GM18858 (cell line): ENCODE results near the gene MRTFB.
"Not testable (repeated sequence)": the region's sequence is repeated elsewhere in the genome, so short reads cannot be mapped to it uniquely, and the experiment has no call there.

Experiments used
- ATAC-seq: cut with Tn5 transposase; IDR thresholded peaks from one replicate; pipeline ENCODE4 v1.9.1; 2021; ENCODE audit not compliant: unreplicated experiment

MRTFB gene

DNA sequence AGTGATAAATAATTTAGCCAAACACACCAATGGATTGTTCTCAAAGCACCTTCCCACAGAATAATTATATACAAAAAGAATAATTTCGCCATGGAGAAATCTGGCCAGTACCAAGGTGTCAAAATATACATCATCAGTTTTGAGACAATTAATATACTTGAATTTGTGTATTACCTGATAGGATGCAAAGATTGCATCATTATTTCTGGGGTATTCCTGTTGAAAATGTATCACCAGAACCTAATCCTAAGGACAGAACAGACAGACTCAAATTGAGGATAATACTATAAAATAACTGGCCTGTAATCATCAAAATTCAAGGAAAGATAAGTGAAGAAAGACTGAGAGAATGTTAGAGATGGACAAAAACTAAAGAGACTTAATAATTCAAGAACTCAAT lies 111.9 kb downstream of the MRTFB start:
- ATAC-seq, result no peak

DNA sequence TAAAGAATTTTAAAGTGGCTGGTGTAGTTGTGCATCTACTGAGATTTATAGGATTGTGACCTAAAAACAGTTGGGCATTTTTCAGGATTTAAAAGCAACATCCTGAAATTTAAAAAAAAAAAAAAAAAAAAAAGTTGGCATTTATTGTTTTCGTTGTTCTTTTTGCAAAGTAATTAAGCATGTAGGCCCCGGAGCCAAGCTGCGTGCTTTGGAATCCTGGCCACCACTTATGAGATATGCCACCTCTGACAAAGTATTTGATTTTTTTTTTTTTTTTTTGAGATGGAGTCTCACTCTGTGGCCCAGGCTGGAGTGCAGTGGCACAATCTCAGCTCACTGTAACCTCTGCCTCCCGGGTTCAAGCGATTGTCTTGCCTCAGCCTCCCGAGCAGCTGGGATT lies 112.8 kb downstream of the MRTFB start:
- ATAC-seq, result not testable (repeated sequence)

DNA sequence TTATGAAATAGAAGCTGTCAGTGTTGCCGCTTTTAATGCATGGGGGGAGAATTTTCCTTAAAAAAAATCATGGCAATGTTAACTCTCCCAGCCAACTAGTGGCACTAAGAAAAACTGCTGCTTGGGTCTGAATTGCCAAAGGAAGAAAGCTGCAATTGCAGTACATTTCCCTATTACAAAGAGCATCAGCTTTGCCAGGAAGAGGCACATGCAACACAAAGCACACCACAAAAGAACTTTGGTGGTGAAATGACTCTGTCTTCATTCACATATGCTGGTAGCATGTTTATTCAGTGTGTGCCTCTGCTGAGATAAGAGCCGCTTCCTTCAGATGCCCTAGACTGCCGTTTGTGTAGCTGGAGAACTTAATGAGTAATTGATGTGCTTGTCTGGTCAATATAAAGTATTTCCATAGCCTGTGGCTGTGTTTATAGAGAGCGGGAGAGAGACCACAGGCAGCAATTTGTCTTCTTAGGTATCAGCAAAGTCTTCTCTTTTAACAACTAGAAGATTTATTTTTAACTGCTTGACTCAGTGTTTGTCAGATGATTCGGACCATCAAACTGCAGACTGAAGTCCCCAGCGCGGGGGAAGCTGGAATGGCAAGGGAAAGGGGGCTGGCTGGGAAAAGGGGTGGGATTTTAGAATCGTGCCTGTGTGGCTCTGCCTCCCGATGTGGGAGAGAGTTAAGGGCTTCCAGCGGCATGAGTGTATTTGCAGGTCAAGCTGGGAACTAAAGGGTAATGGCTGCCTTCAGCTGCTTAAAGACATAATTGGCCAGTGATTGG lies 115.1 kb downstream of the MRTFB start:
- no peak for ATAC-seq

DNA sequence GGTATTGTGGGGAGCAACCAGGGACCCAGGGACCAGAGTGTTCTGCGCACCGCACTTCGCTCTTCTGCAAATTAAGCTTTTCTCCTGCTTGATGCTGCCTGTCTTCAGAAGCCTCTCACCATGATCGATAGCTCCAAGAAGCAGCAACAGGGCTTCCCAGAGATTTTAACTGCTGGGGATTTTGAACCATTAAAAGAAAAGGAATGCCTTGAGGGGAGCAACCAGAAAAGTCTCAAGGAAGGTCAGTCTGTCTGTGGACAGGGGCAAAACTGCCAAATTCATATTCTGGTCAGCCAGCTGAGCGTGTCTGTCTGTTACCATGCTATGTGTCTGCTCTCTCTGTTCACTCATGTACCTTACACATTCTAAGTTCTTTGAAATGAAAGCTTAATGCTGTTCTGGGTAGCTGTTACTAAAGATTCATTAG lies 115.7 kb downstream of the MRTFB start:
- ATAC-seq, result no peak

DNA sequence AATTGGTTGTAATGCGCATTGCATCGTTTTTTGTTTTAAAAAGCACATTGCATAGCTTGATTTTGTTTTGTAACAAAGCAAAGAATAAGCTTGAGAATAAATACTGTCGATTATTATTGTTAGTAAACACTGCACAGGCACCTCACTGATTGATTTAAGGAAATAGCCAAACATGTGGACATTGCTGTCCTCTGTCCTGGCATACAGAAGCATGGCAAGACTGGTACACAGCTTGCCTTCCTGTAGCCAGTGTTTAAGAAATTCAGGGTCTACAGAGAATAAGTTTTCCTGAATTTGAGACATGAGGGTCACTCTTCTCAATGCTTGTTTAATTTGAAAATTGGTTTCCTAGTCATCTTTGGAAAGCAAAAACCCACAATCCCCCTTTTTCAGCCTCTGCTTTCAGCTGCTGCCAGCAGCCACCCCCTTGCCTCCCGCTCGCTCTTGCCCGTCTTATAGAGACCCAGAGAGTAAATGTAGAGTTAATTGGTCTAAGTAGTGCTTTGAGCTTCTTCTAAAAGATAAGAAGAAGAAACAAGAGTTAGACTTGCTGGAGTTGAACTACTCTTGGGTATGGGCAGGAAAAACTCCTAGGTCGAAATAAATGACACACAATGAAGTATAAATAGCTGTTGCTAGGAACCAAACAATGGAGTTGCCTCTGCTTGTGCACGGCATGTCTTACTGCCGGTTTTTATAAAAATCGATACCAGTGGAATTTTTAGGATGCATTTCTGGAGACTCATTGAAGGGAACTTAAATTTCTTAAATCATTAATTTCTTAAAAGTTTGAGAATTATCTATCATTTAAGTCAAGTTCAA lies 116.6 kb downstream of the MRTFB start:
- no peak for ATAC-seq

DNA sequence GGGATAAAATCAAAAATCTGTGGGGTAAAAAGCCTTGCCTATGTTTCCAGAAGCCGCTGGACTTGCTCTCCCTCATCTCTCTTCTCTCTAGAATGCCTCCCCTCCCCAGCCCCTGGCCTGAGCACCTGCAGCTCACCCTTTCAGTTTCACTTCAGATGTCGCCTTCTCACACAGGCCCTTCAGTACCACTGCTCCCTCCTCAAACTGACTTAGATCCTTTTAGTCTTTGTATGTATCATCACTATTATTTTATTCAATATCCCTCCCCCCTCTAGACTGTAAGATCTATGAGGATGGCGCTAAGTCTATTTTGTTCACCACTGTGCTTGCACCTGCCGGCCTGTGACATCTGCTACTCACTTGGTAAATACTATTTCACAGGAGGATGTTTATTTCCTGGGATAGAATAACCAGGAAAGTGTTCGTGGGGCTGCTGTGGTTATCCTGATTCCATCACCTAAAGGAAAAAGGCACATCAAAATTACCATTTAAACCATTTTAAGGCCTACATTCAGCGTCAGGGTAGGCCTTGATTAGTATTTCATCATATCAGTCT lies 122.3 kb downstream of the MRTFB start:
- peak; percentile 83 for ATAC-seq

DNA sequence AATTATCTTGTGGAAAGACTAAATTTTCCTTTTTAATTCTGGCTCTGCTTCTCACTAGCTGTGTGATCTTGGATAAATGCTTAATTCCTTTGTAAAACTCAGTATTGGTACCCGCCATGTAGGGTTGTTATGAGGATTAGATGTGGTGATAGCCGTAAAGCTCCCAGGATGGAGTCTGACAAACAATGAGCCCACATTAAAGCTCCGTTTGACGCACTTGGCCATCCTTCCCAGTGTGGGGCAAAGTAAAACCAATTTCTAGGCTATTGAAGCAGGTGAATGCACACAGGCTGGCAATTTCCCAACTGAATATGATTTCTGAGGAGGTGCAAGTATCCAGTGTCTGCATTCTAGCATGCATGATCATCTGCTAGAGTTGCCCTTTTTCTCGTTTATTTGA lies 123.6 kb downstream of the MRTFB start:
- no peak for ATAC-seq

DNA sequence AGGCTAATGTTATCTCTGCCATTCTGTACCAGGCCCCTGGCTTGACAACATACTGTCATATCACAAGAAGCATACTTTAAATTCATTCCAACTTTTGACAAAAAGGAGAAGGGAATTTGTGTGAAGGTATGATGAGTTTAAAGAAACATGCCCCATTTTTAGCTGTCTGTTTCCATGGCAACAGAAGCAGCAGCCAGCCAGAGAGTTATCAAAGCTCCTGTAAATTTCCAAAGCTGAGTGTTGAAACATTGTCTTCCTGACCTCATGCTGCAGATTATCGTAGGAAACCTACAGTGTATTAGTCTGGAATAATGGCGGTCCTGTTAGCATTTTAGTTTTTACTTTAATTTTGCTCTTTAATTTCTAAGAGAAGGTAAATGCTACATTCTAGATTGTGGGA lies 124.9 kb downstream of the MRTFB start:
- ATAC-seq, result no peak

DNA sequence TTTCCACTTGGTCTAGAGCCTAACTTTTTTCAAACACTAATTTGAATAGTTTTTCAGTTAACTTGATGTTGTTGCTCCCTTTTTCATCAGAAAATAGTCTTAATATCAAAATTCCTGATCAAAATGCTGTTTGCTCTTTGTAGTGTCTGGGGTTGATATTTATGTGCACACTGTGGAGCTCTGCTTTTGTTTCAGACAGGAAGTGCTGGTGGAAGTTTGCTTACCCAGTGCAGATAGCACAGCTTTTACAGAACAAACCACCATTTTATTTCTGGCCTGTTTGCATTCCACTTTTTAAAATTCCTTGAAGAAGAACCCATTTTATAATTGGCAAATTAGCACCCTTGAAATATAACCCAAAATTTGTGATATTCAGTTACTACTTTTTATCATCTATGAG lies 125.4 kb downstream of the MRTFB start:
- no peak for ATAC-seq

DNA sequence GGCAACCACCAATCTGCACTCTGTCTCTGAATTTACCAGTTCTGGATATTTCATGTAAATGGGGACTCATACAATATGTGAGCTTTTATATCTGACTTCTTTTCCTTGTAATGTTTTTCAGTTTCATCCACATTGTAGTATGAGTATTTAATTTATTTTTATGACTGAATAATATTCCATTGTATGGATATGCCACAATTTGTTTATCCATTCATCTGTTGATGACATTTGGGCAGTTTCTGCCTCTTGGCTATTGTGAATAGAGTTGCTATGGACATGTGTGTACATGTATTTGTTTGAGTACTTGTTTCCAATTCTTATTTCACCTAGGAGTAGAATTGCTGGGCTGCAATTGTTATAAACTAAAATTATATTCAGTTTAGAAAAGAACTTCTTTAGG lies 126.9 kb downstream of the MRTFB start:
- ATAC-seq, result no peak

DNA sequence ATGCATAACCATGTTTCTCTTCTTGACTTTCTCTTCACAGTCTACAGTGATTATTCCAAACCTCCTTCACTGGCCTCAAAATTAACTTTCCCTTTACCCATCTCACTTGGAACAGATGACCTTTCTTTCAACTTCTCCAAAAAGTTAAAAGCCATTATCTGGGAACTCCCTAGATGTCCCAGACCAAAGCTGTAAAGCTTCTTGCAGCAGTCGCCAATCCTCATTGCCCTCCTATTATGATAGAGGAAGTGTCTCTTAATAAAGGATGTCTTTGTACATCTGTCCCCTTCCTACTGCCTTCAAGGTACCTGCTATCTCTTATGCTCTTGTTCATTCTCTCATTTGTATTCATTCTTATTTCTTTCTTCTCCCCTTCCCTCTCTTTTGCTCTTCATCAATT lies 127.5 kb downstream of the MRTFB start:
- ATAC-seq, result no peak

DNA sequence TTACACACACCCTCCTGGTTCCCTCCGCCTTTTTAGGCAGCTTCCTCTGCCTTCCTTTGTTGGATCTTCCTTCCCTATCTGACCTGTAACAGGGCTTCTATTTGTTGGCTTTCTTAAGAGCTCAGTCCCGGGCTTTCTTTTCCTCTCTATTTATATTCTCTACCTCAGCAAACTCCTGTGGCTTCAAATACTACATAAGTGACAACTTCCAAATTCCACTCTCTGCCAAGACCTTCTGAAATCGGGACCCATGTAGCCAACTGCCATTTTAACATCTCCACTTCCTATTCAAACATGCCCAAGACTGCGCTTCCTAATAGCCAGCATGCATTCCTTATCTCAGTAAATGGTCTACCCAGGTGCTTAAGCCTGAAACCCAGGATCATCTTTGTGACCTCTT lies 128.1 kb downstream of the MRTFB start:
- ATAC-seq, result no peak

DNA sequence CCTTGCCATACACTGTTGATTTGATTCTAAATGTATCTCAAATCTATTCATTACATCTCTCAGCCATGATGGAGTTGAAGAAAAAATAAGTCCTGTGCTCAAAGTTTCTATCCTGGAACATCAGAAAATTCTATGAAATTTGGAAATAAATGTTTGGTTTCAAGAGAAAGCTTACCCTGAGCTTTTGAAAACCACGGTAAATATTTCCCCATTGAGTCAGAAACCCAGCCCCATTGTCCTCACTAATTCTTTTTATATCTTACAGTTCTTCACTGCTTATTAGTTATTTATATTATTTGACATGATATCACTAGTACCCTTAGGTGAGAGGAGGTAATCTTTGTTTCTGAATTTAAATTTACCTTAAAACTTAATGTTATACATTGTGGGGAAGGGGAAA lies 128.5 kb downstream of the MRTFB start:
- no peak for ATAC-seq

DNA sequence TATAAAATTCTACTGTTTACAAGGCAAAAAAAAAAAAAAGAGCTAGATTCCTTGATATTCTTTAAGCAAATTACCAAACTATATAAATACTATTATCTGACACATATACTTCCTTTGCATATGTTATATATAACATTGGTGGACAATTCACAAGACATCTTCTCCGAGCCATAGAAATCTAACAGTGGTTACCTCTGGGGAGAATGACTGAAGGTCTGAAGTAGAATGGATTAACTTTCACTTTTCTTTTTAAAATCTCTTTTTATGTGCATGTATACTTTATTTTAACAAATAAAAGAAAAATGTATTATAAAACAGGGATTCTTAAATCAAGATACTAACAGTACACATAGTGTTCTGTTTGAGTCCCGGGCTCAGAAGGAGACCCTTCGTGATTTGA lies 131.0 kb downstream of the MRTFB start:
- ATAC-seq, result no peak

DNA sequence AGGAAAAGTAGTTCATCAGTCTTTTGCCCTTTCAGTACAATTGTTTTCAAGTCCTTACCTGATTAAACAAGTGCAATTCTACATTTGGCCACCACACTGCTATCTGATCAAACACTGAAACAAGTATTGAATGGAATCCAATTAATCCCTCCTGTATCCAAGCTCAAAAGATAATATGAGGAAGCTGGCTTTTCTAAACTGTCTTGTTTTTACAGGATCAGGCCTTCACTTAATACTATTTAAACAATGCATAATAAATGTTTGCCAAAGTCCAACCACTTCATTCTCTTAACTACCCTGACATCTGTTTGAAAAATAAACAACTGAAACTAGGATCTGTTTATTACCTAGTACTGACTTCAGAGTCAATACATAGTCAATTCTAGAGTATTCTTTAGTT lies 131.6 kb downstream of the MRTFB start:
- ATAC-seq, result no peak

DNA sequence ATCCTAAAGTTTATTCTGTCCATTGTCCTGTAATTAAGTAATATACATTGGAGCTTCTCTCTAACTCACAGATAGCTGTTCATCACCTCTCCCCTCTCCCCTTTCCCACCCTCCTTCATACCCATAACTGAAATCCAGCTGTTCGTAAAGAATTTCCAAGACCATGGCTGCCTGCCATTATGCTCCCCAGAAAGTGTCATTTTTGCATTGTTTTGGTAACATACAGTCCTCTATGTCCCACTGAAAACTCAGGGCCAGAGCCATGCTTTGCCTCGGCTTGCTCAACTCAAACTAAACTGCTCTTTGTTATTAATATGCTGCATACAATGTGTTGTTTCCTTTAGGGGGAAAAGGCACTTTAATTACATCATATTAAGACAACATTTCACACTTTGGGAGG lies 132.0 kb downstream of the MRTFB start:
- no peak for ATAC-seq

DNA sequence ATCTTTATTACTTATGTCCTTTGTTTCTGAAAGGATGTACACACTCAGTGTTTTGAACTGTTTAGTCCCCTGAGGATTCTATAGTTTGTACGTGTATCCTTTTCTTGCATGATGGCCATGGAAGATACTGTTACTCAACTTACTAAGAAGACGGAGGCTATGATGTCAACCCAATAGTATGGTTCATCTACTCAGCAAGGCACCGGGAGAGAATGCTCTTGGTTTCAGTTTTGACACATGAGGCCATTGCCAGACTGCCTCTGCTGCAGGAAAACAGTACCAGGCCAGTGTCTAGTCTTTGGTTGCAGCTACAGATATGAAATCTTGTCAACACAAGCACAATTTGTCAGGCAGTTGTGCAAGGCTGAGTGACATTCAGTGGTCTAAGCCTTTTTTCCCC lies 134.5 kb downstream of the MRTFB start:
- ATAC-seq, result no peak

DNA sequence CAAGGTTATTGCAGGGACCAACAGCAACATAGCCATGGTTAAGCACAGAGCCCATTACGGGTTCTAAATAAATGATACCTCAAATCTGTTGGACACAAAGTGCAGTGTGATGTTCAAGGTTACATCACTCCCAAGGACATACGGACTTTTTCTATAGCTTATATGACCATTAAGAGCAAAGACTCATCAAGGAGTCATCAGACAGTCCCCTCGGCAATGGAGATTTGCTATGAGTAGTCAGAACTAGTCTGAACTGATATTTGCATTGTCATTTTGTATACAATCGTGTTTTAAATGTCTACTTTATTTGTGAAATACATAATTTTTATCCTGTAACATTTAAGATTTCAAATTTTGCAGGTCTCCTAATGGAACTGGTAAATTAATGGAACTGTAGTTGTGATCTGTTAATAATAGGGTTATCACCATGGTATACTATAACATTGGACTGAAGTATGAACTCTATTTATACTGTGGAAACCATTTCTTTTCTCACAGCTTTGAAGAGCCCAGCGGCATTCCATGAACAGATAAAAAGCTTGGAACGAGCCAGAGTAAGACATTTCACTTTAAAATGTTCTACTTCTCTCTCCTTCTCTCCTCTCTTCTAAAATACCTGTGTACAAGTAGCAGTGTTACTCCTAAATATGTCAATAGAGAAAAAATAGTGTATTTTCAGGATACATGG lies 140.9 kb downstream of the MRTFB start:
- no peak for ATAC-seq

DNA sequence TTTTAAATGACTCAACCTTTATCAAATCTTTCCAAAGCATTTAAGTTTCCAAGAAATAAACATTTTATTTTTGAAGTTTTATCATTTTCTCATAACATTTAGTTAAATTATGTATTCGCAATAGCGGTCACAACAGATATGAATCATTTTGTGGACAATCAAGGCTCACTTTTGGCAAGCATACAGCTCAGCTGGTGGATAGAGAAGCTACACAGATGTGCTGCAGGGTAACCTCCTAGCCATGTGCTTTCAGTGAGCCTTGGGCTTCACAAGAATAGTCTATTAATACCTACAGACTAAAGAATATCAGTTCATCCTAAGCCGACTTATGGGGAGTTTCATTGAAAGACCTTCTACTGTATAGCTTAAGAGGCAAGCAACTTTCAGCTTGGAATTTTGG lies 144.8 kb downstream of the MRTFB start:
- ATAC-seq, result no peak

DNA sequence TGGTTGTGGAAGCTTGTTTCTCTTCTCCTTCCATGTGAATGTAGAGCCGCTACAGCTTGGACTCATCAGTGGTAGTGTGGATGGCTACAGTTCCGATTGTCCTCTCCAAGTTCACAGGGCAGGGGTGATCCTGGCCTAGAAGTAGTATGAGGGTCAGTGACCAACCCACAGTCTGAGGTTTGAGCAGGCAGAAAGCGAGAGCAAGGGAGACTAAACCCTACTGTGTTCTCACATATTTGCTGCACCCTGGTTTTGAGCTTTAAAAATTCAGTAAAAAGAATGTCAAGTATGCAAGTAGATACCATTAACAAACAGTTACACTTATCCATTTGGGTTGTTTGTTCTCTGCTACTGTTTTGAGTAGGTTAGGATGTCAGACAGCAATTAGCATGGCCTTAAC lies 148.9 kb downstream of the MRTFB start:
- ATAC-seq, result no peak

DNA sequence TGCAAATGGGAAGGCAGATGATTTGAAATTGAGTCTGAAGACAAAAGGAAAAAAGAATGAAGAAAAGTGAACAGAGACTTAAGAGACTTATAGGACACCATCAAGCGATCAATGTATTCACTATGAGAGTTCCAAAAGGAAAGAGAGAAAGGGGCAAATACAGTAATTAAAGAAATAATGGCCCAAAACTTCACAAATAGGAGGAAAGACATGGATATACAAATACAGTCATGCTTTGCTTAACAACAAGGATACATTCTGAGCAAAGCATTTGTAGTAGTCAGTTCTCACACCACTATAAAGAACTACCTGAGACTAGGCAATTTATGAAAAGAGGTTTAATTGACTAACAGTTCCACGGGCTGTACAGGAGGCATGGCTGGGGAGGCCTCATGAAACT lies 152.5 kb downstream of the MRTFB start:
- no peak for ATAC-seq

DNA sequence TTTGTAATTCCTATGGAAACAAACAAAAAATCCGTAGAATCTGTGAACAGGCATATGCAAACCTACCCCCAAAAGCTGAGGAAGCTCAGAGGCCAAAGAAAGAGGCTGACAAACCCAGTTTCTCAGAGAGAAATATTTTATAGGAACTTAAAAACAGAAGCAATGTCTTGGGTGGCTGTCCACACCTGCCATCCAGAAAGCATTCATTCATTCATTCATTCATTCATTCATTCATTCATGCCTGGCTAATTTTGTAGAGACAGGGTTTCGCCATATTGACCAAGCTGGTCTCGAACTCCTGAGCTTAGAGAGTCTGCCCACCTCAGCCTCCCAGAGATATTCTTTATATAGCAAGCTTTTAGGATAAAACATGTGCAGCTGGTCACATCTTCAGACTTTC lies 154.3 kb downstream of the MRTFB start:
- ATAC-seq, result no peak
